Kidney epithelial cell (primary cell): ENCODE data around the gene GSTP1. TPM values are rescaled to one million over a fixed set of nuclear protein-coding genes. Genes with fewer than 3 reads are reported as not detected.

Source experiments
- DNase-seq: peaks from one replicate; pipeline ENCODE4 v3.0.0-alpha.2; 2010; ENCODE audit warnings: low read depth
- H3K27me3 ChIP-seq: 2 replicates; pipeline ENCODE4 v1.6.0; 2011; ENCODE audit warnings: low read length; ENCODE audit not compliant: control insufficient read depth, insufficient read depth
- H3K36me3 ChIP-seq: 2 replicates; pipeline ENCODE4 v1.5.1; 2011; ENCODE audit warnings: low read length; ENCODE audit not compliant: control insufficient read depth, insufficient read depth
- H3K4me3 ChIP-seq: 2 replicates; pipeline ENCODE4 v1.5.1; 2011; ENCODE audit warnings: low read depth, mild to moderate bottlenecking, control low read depth, low read length
- total RNA-seq: library from RNA; depleted of rRNA; stranded (reverse); fragments of >200 nt; gene quantifications from 2 replicates; pipeline ENCODE4 v1.2.3, GENCODE V29; 2015
- TF ChIP-seq, protein P1 (sequence below): IDR thresholded peaks from 2 replicates; pipeline ENCODE4 v1.5.1; 2011; ENCODE audit warnings: mild to moderate bottlenecking, moderate library complexity, low read length, control low read depth, inconsistent platforms; ENCODE audit not compliant: insufficient read depth, poor library complexity, severe bottlenecking

Gene GSTP1
- total RNA-seq, 1 donor from 2014 or later, result 1,390 TPM

DNA sequence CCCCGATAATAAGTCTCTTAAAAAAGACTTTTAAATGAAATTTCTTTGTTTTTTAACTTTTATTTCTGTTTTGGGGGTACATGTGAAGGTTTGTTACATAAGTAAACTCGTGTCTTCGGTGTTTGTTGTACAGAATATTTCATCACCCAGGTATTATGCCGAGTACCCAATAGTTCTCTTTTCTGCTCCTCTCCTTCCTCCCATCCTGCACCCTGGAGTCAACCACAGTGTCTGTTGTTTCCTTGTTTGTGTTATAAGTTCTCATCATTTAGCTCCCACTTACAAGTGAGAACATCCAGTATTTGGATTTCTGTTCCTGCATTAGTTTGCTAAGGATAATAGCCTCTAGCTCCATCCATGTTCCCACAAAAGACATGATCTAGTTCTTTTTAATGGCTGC lies 1.6 kb upstream of the GSTP1 start:
- TF ChIP-seq, protein P1, sequence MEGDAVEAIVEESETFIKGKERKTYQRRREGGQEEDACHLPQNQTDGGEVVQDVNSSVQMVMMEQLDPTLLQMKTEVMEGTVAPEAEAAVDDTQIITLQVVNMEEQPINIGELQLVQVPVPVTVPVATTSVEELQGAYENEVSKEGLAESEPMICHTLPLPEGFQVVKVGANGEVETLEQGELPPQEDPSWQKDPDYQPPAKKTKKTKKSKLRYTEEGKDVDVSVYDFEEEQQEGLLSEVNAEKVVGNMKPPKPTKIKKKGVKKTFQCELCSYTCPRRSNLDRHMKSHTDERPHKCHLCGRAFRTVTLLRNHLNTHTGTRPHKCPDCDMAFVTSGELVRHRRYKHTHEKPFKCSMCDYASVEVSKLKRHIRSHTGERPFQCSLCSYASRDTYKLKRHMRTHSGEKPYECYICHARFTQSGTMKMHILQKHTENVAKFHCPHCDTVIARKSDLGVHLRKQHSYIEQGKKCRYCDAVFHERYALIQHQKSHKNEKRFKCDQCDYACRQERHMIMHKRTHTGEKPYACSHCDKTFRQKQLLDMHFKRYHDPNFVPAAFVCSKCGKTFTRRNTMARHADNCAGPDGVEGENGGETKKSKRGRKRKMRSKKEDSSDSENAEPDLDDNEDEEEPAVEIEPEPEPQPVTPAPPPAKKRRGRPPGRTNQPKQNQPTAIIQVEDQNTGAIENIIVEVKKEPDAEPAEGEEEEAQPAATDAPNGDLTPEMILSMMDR, result no peak
- Histone ChIP-seq H3K27me3 (no peaks in the 10 kb centered on the region), H3K4me3 (no peak overlapping the region), H3K36me3 (peaks cover 1% of the 10 kb centered on the region)
- no peak for DNase-seq

DNA sequence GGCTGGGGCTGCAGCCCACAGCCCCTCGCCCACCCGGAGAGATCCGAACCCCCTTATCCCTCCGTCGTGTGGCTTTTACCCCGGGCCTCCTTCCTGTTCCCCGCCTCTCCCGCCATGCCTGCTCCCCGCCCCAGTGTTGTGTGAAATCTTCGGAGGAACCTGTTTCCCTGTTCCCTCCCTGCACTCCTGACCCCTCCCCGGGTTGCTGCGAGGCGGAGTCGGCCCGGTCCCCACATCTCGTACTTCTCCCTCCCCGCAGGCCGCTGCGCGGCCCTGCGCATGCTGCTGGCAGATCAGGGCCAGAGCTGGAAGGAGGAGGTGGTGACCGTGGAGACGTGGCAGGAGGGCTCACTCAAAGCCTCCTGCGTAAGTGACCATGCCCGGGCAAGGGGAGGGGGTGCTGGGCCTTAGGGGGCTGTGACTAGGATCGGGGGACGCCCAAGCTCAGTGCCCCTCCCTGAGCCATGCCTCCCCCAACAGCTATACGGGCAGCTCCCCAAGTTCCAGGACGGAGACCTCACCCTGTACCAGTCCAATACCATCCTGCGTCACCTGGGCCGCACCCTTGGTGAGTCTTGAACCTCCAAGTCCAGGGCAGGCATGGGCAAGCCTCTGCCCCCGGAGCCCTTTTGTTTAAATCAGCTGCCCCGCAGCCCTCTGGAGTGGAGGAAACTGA lies 731 bp downstream of the GSTP1 start:
- TF ChIP-seq, protein P1, result no peak
- H3K36me3 ChIP-seq, result peaks cover 1% of the 10 kb centered on the region
- peak overlapping the region; percentile 70 for H3K4me3 ChIP-seq
- H3K27me3 ChIP-seq, result no peaks in the 10 kb centered on the region
- DNase-seq, result no peak

DNA sequence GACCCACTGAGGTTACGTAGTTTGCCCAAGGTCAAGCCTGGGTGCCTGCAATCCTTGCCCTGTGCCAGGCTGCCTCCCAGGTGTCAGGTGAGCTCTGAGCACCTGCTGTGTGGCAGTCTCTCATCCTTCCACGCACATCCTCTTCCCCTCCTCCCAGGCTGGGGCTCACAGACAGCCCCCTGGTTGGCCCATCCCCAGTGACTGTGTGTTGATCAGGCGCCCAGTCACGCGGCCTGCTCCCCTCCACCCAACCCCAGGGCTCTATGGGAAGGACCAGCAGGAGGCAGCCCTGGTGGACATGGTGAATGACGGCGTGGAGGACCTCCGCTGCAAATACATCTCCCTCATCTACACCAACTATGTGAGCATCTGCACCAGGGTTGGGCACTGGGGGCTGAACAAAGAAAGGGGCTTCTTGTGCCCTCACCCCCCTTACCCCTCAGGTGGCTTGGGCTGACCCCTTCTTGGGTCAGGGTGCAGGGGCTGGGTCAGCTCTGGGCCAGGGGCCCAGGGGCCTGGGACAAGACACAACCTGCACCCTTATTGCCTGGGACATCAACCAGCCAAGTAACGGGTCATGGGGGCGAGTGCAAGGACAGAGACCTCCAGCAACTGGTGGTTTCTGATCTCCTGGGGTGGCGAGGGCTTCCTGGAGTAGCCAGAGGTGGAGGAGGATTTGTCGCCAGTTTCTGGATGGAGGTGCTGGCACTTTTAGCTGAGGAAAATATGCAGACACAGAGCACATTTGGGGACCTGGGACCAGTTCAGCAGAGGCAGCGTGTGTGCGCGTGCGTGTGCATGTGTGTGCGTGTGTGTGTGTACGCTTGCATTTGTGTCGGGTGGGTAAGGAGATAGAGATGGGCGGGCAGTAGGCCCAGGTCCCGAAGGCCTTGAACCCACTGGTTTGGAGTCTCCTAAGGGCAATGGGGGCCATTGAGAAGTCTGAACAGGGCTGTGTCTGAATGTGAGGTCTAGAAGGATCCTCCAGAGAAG lies 1.6 kb downstream of the GSTP1 start:
- Histone ChIP-seq H3K4me3 (peak overlapping the region; percentile 70), H3K27me3 (no peaks in the 10 kb centered on the region), H3K36me3 (peaks cover 1% of the 10 kb centered on the region)
- TF ChIP-seq, protein P1, result no peak
- no peak for DNase-seq

DNA sequence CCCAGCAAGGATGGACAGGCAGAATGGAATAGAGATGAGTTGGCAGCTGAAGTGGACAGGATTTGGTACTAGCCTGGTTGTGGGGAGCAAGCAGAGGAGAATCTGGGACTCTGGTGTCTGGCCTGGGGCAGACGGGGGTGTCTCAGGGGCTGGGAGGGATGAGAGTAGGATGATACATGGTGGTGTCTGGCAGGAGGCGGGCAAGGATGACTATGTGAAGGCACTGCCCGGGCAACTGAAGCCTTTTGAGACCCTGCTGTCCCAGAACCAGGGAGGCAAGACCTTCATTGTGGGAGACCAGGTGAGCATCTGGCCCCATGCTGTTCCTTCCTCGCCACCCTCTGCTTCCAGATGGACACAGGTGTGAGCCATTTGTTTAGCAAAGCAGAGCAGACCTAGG lies 2.3 kb downstream of the GSTP1 start:
- no peak overlapping the region for H3K4me3 ChIP-seq
- TF ChIP-seq, protein P1, result no peak
- H3K27me3 ChIP-seq, result no peaks in the 10 kb centered on the region
- H3K36me3 ChIP-seq, result peaks cover 1% of the 10 kb centered on the region
- no peak for DNase-seq

DNA sequence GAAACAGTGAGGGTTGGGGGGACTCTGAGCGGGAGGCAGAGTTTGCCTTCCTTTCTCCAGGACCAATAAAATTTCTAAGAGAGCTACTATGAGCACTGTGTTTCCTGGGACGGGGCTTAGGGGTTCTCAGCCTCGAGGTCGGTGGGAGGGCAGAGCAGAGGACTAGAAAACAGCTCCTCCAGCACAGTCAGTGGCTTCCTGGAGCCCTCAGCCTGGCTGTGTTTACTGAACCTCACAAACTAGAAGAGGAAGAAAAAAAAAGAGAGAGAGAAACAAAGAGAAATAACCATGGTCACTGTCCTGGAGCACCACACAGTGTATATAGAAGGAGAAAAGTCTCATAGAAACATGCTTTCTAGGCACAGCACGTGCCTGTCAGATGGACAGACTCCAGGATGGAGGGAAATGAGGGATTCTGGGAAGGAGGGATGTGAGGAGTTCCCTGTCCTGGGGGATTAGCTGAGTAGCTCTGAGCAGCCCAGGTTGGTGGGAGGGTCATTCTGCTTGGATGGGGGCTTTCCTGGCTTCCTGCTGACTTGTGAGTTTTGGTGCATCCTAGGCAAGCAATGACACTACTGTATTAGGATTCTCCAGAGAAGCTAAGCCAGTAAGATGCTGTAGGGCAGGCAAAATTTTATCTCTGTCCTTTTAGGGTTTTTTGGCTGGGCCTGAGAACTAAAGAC lies 3.1 kb downstream of the GSTP1 start:
- Histone ChIP-seq H3K36me3 (peaks cover 1% of the 10 kb centered on the region), H3K4me3 (no peak overlapping the region)
- TF ChIP-seq, protein P1, result no peak

More for the DNA sequence above, 3.1 kb downstream of the GSTP1 start:
- DNase-seq, result no peak
- H3K27me3 ChIP-seq, result no peaks in the 10 kb centered on the region
